AG04450 (cell line): ENCODE results near the gene ADGRE1. TPM values are rescaled to one million over a fixed set of nuclear protein-coding genes. Genes with fewer than 3 reads are reported as not detected.

ENCODE experiments used
- CTCF ChIA-PET: fragments of 300-600, 350-600 bp; formaldehyde crosslinking; extraction: SDS; loops from one replicate; lab custom pipeline; 2022; ENCODE audit warnings: antibody characterized with exemption, inconsistent platforms; lab: Charles Lee
- POLR2A ChIA-PET: fragments of 350-600 bp; formaldehyde crosslinking; extraction: SDS; loops from one replicate; lab custom pipeline; 2021; ENCODE audit warnings: antibody characterized with exemption, inconsistent platforms; lab: Yijun Ruan, JAX
- DNase-seq: peaks from one replicate; pipeline ENCODE4 v3.0.0-alpha.2; 2011; ENCODE audit warnings: low read depth, low spot score
- H3K27ac ChIP-seq: one replicate; pipeline ENCODE4 v1.5.1; 2012; ENCODE audit warnings: low read depth, low read length, control low read depth
- H3K27me3 ChIP-seq: one replicate; pipeline ENCODE4 v1.6.0; 2012; ENCODE audit warnings: low read length; ENCODE audit not compliant: control insufficient read depth, insufficient read depth
- H3K4me3 ChIP-seq: 2 replicates; pipeline ENCODE4 v1.5.1; 2011; ENCODE audit warnings: mild to moderate bottlenecking, low read depth, low read length, control low read depth
- H3K9me3 ChIP-seq: 2 replicates; pipeline ENCODE4 v1.5.1; 2012; ENCODE audit warnings: low read length; ENCODE audit not compliant: control insufficient read depth, insufficient read depth
- polyA plus RNA-seq: library from polyadenylated mRNA; depleted of rRNA; stranded (reverse); fragments of >200 nt; gene quantifications from 2 replicates; pipeline ENCODE4 v1.2.3, GENCODE V29; 2011
- TF ChIP-seq, protein P1 (sequence below): IDR thresholded peaks from 2 replicates; pipeline ENCODE4 v1.5.1; 2011; ENCODE audit warnings: low read depth, low read length, control low read depth, inconsistent platforms

Gene ADGRE1
- polyA plus RNA-seq, 1 experiment: not detected

GRCh38 chr19:6956573-6956972 is 69.2 kb downstream of the ADGRE1 start:
- POLR2A ChIA-PET: interaction anchor here (0.6 kb wide), 1 partner anchor 16 kb away, joined by 3 read pairs; no protein-coding TSS in a partner anchor
- CTCF ChIA-PET: no interaction called here
- no peaks in the 10 kb centered on the region for H3K27me3 ChIP-seq
- no peak overlapping the region for H3K4me3 ChIP-seq
- peaks cover 15% of the 10 kb centered on the region for H3K9me3 ChIP-seq
- DNase-seq: no peak
- H3K27ac ChIP-seq: no peak overlapping the region
- TF ChIP-seq, protein P1, sequence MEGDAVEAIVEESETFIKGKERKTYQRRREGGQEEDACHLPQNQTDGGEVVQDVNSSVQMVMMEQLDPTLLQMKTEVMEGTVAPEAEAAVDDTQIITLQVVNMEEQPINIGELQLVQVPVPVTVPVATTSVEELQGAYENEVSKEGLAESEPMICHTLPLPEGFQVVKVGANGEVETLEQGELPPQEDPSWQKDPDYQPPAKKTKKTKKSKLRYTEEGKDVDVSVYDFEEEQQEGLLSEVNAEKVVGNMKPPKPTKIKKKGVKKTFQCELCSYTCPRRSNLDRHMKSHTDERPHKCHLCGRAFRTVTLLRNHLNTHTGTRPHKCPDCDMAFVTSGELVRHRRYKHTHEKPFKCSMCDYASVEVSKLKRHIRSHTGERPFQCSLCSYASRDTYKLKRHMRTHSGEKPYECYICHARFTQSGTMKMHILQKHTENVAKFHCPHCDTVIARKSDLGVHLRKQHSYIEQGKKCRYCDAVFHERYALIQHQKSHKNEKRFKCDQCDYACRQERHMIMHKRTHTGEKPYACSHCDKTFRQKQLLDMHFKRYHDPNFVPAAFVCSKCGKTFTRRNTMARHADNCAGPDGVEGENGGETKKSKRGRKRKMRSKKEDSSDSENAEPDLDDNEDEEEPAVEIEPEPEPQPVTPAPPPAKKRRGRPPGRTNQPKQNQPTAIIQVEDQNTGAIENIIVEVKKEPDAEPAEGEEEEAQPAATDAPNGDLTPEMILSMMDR: no peak

DNA sequence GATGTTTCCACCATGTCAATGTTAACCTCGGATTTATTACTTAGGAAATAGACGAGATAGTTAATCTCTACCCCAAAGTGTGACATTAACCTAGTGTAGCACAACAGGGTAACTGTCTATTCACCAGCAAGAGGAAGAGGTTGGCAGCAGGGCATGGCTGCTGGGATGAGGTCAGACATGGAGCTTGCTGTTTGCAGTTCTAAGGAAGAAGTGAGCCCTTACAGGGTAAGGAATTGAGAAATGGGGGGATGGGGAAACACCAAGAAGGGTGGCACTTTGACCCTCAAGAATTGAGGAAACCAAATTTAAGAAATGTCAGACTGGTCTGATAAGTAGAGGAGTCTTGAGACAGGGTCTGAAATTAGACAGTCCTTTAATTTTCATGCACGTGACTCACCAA is 71.4 kb downstream of the ADGRE1 start:
- peaks cover 19% of the 10 kb centered on the region for H3K9me3 ChIP-seq
- TF ChIP-seq, protein P1: no peak
- ChIA-PET CTCF (no interaction called here), POLR2A (no interaction called here)
- H3K27ac ChIP-seq: no peak overlapping the region
- no peak for DNase-seq
- no peak overlapping the region for H3K4me3 ChIP-seq
- H3K27me3 ChIP-seq: no peaks in the 10 kb centered on the region

- H3K27ac ChIP-seq: no peak overlapping the region
- no peaks in the 10 kb centered on the region for H3K27me3 ChIP-seq
- no peak overlapping the region for H3K4me3 ChIP-seq
- POLR2A ChIA-PET: no interaction called here
- peaks cover 37% of the 10 kb centered on the region for H3K9me3 ChIP-seq
- DNase-seq: no peak
- TF ChIP-seq, protein P1: no peak
- CTCF ChIA-PET: interaction anchor here (0.7 kb wide), 1 partner anchor 37 kb away, joined by 3 read pairs; no protein-coding TSS in a partner anchor
Measured at GRCh38 chr19:6963244-6963852, 76.0 kb downstream of the ADGRE1 start.

GRCh38 chr19:6963937-6964336 is 76.6 kb downstream of the ADGRE1 start:
- Histone ChIP-seq H3K27me3 (no peaks in the 10 kb centered on the region), H3K27ac (no peak overlapping the region), H3K9me3 (peaks cover 37% of the 10 kb centered on the region), H3K4me3 (no peak overlapping the region)
- TF ChIP-seq, protein P1: no peak
- CTCF ChIA-PET: no interaction called here
- no peak for DNase-seq
- POLR2A ChIA-PET: no interaction called here

DNA sequence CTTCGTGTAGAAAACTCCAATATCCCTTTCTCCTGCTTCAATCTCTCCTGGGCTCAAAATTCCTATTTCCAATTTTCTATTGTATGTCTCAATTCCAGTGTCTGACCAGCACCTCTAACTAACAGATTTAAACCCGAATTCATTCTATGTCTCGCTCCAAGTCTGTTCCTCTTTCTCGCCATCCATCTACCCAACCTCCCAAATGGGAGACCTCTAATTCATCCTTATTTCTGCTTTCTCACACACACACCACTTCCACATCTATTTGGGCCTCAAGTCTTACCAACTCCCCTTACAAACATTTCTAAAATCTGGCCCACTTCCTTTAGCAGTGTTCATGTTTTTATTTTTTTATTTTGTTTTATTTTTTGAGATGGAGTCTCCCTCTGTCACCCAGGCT is 80.6 kb downstream of the ADGRE1 start:
- no peak for DNase-seq
- POLR2A ChIA-PET: interaction anchor here (0.6 kb wide), 1 partner anchor 18 kb away, joined by 4 read pairs; no protein-coding TSS in a partner anchor
- TF ChIP-seq, protein P1: no peak

More for the DNA sequence above, 80.6 kb downstream of the ADGRE1 start:
- Histone ChIP-seq H3K27ac (no peak overlapping the region), H3K9me3 (peaks cover 43% of the 10 kb centered on the region), H3K4me3 (no peak overlapping the region), H3K27me3 (no peaks in the 10 kb centered on the region)
- CTCF ChIA-PET: no interaction called here
